ENCODE results near the gene TRAPPC2L.
"Not testable (repeated sequence)": the region's sequence is repeated elsewhere in the genome, so short reads cannot be mapped to it uniquely, and the experiment has no call there.

The TRAPPC2L gene

DNA sequence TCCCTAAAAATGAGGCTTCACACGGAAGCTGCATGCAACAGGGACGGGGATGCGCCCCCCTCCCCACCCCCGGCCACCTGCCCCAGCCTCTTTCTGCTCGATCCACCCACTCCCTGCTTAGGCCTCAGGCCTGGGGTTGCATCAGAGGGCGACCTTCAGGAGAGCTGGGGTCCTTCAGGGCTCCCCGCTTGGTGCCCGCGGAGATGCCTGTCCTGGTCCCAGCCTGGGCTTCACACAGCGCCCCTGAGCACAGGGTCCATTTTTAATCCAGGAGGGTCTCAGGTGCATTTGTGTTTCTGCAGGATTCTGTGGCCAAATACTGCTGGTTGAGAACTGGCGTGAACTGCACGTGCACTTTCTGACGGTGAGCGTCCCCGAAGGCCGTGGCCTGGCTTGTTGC, 37.8 kb upstream of the TRAPPC2L start:
- no peak for DNase-seq

DNA sequence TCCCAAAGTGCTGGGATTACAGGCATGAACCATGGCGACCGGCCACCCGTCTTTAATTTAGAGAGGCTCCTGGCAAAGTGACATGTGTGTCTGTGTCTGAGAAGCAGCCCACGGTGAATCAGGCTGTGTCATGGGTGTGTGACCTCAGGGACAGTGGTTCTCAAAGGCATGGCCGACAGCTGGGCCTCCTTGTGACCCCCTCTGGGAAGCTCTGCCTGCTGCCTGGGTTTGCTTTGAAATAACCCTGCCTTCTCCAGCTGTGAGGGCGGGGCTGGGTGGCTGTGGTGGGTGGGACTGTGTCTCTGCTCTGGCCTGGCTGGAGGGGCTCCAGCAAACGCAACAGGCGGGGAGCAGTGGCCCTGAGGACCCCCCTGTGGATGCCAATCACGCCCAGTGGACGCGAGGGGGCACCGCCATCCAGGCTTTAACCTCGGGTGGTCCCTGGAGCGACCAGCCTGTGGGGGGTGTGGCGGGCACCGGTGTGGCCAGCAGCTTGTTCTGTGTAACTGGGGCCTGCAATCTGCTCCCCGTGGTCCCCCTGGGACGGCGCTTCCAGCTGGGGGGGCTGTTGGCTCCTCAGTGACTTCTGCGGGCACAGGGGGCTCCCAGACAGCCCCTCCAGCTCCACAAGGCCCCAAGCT, 36.4 kb upstream of the TRAPPC2L start:
- no peak for DNase-seq

DNA sequence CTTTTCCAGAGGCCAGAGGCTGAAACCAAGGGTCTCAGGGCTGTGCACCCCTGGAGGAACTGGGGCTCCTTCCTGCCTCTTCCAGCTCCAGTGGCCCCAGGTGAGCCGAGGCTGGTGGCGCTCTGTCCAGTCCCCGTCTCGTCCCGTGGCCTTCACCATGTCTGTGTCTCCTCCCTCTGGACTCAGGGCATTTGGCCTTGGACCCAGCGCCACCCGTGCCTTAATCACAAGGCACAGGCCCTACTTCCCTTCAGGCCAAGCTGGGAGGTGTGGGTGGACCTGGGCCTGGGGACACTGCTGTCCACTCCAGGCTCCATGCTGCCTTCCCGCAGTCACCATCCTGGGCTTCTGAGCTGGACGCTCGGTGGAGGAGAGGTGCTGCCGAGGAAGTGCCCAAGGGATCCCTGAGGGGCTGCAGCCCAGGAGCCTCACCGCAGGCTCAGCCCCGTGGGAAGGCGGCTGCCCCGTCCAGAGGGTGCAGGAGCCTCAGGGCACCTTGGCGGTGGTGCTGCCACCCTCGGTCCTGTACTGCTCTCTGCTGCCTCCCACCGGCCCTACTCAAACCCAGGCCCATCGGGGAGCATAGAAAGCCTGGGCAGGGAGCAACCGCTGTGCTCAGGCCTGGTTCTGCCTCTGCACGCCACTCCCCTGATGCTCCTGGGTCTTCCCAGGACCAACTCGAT, 35.6 kb upstream of the TRAPPC2L start:
- no peak for DNase-seq

DNA sequence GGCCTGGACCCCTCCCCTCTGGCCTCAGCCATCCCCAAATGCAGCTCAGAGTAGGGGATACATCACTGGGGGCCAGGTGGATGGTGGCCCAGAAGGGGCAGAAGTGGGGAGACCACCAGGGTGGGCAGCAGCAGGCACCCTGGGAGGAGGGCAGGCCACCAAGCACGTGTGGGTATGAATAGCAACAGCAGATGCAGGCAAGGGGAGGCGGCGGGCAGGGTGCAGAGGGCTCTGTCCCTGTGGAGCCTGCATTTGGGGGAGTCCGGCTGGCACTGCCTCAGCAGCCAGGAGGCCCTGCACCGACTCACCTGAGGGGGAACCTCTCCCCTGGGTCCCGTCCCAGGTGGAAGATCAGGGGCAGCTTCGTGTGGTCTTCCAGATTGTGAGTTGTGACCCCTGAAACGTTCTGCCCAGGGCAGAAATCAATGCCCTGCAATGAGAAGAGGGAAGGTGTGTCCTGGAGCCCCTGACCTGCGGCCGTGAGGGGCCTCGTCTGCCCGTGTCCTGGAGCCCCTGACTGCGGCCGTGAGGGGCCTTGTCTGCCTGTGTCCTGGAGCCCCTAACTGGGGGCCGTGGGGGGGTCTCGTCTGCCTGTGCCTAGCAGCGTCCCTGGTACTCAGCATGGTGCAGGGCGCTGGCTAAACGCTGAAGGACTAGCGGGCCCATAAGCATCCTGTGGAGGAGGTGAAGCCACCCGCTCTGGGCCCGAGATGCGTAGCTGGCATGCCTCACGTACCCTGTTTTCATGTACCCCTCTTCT, 34.5 kb upstream of the TRAPPC2L start:
- DNase-seq, result no peak

DNA sequence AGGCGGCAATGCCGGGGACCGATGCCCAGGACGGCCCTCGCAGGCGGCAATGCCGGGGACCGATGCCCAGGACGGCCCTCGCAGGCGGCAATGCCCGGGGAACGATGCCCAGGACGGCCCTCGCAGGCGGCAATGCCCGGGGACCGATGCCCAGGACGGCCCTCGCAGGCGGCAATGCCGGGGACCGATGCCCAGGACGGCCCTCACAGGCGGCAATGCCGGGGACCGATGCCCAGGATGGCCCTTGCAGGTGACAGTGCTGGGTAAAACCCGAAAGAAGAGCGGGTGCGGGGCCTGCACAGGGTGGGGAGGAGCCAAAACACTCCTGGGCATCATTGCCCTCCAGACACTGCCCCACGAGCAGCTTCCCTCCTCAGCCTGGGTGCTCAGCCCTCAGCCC, 33.3 kb upstream of the TRAPPC2L start:
- not testable (repeated sequence) for DNase-seq

DNA sequence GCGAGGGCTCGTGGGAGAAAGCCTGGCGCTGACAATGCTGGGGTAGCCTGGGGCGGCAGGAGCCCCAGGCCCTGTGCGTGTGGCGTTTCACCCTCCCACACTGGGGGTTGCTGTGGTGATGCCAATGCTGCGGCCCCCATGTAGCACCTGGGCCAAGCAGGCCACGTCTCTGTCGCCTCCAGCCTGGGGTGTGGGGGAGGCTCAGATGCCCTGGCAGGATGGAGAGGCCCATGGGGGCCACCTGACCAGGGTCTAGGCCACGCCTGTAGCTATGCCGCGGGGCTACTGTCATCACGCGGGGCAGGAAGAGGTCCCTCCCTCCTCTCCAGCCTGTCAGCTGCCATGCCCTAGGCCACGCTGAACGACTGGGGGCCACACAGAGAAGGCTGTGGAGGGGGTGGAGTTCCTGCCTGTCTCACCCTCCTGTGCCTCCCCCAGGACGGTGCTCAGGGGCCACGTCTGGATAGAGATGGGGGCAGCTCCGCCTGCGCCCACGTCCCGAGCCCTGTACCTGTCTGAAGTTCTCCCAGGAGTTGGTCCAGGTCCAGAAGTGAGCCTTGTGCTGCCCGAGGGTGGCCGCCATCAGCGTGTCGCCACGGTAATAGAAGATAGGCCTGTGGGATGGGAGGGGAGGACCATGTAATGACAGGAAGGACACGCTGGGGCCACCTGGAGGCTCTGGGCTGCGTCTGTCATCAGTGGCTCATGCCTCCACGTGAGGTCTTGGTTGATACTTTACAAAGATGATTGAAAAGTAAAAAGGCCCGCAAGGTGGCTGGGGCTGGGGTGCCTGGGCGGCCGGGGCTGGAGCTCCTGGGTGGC, 32.5 kb upstream of the TRAPPC2L start:
- DNase-seq, result no peak

DNA sequence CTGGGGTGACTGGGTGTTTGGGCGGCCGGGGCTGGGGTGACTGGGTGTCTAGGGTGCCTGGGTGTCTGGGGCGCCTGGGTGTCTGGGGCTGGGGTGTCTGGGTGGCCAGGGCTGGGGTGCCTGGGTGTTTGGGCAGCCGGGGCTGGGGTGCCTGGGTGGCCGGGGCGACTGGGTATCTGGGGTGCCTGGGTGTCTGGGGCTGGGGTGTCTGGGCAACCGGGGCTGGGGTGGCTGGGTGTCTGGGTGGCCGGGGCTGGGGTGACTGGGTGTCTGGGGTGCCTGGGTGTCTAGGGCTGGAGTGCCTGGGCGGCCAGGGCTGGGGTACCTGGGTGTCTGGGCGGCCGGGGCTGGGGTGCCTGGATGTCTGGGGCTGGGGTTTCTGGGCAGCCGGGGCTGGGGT, 31.8 kb upstream of the TRAPPC2L start:
- no peak for DNase-seq

DNA sequence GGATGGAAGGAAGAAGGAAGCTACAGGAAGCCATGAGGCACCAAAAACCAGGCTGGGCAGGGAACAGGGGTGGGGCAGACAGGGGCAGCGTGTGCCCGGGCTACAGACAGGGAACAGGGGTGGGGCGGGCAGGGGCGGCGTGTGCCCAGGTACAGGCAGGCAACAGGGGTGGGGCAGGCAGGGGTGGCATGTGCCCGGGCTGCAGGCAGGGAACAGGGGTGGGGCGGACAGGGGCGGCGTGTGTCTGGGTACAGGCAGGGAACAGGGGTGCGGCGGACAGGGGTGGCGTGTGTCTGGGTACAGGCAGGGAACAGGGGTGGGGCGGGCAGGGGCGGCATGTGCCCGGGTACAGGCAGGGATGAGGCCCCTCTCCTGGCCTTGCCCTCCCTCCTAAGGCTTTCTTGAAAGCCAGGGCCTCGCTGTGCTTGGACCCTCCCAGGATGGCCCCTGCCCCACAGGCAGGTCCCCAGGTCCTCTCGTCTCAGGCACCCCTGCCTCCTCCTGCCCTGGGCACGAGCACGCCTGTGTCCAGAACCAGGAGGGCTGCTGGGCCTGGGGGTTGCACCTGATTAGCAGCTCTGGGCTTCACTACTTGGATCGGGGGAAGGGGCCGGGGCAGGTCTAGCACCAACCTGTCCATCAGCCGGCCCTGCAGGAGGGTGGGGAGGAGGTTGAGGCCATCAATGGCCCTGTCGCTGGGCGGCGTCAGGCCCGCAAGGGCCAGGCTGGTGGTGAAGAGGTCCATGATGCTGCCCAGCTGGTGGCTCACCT, 30.7 kb upstream of the TRAPPC2L start:
- no peak for DNase-seq

DNA sequence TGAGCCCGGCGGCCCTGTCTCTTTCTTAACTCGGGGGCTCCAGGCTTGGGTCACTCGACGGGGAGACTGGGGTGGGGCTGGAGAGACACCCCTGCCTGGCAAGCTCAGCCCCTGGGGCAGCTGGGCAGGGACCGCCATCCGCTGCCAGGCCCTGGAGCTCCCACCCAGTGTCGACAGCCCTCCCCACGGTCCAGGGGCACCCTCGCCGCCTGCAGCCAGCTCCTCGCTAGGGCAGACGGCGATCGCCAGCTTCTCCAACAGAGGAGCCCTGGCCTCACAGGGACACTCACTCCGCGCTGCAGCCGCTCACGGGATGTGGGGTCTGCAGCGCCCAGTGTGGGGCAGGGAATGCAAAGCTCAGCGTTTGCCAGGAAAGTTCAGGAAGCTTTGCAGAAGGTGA, 29.2 kb upstream of the TRAPPC2L start:
- no peak for DNase-seq

DNA sequence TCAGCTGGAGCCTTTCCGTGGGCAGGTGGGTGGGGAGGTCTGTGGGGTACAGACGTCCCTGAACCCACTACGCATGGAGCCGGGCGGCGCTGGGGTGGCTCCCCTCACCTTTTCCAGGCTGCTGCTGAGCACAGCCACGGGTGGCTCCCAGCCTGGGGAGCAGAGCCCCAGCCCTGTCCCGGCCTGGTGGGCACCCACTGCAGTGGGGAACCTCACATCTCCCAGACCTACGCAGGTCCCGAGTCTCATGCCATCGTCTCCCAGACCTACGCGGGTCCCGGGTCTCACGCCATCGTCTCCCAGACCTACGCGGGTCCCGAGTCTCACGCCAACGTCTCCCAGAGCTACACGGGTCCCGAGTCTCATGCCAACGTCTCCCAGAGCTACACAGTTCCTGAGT, 28.2 kb upstream of the TRAPPC2L start:
- no peak for DNase-seq

DNA sequence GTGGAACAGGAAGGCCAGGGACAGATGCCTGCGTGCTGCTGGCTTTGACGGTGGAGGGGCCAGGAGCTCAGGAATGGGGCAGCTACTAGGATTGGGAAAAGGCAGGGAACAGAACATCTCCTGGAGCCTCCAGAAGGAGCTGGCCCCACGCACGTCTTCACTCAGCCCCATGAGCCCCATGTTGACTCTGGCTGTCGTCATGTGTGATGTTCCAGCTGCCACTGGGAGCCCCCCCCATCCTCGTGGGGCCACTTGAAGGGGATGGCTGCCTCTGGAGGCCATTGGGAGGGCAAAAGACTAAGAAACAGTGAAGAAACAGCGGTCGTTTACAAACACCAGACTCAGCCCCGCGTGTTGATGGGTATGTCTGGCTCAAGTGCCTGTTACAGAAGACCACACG, 26.7 kb upstream of the TRAPPC2L start:
- no peak for DNase-seq

DNA sequence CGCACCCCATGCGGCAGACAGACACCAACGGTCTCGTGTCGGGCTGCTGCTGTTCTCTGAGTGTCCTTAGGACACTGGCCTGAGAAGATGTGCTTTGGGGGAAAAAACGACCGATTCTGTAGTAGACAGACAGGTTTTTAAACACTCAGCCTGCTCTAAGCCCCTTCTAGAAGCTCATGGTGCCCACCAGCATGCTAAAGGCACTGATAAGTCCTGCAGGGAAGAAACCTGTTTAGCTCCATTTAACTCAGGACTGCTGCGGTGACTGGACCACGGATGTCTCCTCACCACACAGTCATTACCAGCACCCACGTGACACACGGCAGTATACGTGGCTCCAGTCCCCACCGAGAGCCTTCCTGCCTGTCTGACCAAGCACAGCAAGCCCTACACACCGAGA, 26.1 kb upstream of the TRAPPC2L start:
- no peak for DNase-seq

DNA sequence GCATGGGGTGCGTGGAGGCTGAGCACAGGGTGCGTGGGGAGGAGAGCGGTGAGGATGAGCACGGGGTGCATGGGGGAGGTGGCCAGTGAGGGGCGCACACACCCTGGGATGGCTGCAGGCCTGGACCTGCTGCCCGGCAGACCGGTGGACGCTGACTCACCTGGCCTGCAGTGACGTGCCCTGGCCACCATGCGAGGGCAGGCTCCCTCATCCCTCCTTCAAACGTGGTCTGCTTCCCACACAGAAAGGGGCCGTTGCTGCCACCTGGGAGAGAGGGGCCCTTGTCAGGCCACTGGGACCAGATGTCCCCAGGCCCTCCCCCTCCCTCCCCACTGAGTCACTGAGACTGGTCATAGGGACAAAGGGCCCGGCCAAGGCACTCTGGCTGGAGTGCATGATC, 25.1 kb upstream of the TRAPPC2L start:
- no peak for DNase-seq

DNA sequence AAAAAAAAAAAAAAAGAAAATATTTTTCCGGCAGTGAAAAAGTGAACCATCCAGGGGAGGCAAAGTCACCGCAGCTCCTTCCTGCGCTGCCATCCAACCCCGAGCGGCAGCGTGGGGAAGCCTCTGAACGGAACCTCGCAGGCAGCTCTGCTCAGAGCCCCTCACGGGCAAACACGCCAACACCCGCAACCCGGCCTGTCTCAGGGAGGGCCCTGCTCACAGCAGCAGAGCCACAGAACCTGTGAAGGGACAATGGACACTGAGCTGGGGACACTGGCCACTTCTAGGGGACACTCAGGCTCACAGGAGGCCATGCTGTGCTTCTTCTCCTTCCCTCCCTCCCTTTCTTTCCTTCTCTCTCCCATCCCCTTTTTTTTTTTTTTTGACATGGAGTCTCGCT, 23.8 kb upstream of the TRAPPC2L start:
- DNase-seq, result no peak

DNA sequence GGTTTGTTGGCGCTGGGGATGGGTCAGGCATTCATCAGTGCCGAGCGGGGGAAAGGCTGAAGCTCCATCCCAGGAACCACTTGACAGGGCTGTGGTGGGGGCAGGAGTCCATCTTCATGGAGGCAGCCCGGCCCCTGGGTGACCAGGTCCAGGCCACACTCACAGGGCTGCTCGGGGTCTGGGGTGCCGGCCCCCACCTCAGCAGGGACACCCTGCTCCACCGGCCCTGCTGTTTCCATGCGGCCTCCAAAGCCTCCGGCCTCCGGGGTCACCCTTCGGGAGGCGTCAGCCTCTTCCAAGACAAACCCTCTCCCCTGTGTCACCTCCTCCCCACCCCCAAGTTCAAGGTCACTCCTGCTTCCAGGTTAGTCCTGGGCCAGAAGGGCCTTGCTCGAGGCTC, 22.3 kb upstream of the TRAPPC2L start:
- DNase-seq, result no peak

DNA sequence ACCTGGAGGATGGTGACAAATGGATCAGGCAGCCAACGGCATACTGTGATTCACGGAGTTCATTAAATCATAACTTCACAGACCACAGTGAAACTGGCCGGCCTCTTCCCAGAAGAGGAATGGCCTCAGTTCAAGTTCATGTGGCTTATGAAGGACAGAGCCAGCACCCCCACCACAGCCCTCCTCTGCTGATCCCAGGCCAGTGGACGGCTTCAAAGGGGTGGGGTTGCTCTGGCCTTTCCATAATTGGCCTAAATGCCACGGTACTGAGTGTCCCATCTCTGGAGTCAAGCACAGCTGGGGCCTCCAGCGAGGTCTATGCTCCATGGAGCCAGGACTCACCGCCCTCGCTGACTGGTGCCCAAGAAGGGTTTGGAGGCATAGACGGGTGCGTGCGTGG, 21.5 kb upstream of the TRAPPC2L start:
- DNase-seq, result no peak

DNA sequence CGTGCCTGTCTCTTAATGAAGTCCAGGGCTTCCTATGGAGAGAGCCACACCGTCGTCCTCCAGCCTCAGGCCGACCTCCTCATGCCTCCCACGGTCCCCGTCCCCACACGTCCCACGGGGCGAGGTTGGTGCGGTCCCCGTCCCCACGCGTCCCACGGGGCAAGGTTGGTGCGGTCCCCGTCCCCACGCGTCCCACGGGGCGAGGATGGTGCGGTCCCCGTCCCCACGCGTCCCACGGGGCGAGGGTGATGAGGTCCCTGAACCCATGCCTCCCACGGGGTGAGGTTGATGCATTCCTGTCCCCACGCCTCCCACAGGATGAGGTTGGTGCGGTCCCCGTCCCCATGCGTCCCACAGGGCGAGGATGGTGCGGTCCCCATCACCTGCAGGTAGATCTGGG, 21.1 kb upstream of the TRAPPC2L start:
- no peak for DNase-seq

DNA sequence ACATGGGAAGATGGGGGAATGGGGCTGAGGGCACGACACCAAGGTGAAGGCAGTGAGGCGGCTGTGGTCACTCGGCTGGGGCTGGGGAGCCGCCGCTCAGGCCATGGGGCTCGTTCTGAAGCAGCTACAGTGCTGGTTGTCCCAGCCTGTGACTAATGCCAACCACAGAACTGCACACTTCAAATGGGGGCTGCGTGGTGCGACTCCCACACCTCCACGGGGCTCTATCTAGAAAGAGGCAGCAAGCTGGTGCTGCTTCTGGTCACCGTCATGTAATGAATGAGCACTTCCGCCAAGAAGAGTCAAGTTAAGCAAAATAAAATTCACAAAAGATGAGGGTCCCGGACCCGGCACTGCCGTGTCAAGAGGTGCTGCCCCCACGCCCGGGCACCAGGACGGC, 20.1 kb upstream of the TRAPPC2L start:
- no peak for DNase-seq

DNA sequence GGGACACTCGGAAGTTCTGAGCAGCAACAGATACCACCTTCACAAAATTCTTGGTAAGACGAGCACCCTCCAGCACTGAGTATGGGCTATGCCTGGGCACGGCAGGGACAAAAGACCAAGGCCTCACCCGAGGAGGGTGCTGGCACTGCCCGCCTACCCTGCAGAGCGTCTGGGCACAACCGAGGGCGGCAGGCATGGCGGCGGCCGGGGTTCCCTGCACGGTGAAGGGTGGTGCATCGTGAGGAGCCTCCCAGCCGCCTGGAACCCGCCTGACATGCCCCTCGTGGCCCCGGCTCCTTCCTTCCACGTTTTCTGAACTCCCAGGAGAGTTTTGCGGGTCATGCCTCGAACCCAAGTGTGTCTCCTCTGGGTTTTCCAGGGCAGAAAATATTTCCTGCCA, 19.1 kb upstream of the TRAPPC2L start:
- DNase-seq, result no peak

DNA sequence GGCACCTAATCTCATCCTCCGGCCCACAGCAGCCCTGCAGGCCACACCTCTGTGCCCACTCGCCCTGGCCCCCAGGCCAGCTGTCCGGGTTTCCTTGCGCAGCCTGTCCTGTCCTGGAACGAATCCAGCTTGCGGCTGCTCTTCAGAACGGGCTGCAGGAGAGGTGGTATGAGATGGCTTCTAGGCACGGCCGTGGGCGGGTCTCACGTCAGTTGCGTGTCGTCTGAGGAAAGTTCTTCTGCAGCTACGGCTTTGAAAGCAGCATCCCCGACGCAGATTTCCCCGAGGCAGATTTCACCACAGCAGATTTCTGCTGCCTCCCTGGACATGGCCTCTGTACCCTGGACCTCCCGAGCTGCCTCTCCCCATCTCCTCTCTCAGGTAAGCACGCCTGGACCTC, 18.4 kb upstream of the TRAPPC2L start:
- DNase-seq, result no peak

DNA sequence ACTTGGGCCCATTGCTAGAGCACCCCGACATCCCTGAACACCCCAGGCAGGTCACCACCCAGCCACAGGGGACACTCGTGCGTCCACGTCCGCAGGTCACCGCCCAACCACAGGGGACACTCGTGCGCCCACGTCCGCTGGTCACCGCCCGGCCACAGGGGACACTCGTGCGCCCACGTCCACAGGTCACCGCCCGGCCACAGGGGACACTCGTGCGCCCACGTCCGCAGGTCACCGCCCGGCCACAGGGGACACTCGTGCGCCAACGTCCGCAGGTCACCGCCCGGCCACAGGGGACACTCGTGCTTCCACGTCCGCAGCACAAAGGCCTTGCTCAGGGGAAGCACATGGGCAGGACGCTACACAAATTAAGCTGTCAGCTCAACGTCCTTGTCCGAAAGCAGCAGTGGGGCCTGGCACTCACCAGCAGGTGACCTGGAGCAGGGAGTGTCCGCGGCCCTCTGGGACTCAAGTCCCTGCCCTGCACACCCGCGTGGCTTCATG, 17.8 kb upstream of the TRAPPC2L start:
- DNase-seq, result no peak

Data from inflammatory macrophage treated with lipopolysaccharide for 4 hours (primary cell).